Fibroblast of gingiva (primary cell): ENCODE measurements around the gene CNN3.

ENCODE experiments used
- DNase-seq: peaks from one replicate; pipeline ENCODE4 v3.0.0-alpha.2; 2011; ENCODE audit warnings: low read depth

Gene CNN3

GRCh38 chr1:94926915-94927404, at the start of gene CNN3:
Gene CNN3, minus strand, starts transcription at chr1:94927110. Its CDS starts 216 bp downstream, at chr1:94926894.
- DNase-seq: peak; percentile 96

- peak; percentile 17 for DNase-seq
Measured at GRCh38 chr1:94974824-94975223, 47.9 kb upstream of the CNN3 start.

- DNase-seq: peak; percentile 62
Measured at GRCh38 chr1:94974241-94974640, 47.3 kb upstream of the CNN3 start.

DNA sequence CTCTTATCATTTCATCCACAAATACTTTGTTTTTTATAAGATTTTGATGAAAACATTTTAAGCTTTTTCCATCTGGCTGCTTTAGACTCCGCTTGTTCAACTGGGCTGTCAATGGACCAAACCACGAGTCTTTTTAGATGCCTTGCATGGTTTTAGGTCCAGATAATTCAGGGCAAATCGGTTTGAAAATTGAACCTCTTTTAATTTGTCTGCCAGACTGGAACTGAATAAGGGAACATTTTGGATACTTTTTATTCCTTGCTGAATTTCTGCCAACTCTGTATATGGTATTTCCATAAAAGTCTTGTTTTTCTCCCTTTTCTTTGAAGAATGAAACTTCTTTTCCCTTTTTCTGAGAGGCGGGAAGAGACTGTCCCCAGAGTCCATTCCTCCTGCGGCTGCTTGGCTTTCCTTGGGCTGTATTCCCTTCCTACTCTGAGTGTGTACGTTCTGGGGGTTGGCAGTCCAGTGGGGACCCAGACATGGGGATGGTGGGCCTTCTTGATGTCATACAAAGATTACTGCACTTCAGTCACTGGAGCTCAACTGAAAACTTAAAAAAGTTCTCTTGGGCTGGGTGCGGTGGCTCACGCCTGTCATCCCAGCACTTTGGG, 46.5 kb upstream of the CNN3 start:
- no peak for DNase-seq

DNA sequence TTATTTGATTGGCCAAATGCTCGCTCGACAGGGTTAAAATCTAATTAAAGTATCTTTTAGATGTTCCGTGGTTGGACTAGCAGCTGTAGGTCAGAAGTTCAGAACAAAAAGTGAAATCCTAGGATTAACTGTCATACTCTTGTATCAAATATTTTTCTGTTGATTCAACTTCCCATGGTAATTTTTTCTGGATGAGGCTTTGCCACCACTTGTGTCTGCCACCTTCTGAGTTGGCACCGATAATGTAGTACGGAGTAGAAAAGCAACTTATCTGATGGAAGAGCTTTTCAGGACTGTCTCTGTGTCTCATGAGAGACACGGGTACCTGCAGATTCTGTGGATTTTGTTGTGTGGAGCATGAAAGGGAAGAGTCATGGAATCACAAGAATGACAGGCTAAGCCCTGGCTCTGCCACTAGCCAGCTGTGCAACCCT, 44.6 kb upstream of the CNN3 start:
- DNase-seq: peak; percentile 42

GRCh38 chr1:94970783-94971182, 43.9 kb upstream of the CNN3 start:
- no peak for DNase-seq

- DNase-seq: no peak
Measured at GRCh38 chr1:94969137-94969536, 42.2 kb upstream of the CNN3 start.

DNA sequence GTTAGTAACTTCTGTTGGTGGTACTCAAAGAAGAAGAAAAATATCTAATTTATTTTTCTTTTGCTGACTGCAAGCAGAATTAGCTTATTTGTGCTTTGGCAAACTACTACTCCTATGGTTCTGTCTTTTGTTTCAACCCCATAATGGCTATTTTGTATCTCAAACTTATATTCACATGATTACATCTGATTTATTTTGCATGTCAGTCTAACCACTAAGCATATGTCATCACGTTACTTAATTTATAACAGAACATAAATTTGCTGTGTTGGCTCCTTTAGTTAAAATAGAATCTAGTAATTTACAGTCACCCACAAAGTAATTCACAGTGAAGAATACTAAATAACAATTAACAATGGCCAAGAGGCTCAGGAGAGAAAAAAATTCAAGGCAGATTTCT, 39.1 kb upstream of the CNN3 start:
- DNase-seq: no peak

DNA sequence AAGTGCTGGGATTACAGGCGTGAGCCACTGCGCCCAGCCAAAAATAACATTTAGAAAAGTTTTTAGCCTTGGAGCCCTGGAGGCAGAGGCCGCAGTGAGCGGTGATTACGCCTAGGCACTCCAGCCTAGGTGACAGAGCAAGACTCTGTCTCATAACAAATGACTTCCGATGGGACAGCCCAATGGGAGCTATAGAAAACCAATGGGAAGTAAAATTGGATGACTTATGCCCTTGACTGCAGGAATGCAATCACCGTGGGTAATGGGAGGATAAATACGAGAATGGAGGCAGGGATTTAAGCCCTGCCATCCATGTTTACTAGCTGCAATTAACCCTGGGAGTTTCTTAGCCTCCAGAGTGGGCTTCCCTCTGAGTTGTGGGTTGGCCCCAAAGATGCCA, 37.0 kb upstream of the CNN3 start:
- no peak for DNase-seq

- DNase-seq: peak; percentile 8
Measured at GRCh38 chr1:94962409-94963265, 35.7 kb upstream of the CNN3 start.

DNA sequence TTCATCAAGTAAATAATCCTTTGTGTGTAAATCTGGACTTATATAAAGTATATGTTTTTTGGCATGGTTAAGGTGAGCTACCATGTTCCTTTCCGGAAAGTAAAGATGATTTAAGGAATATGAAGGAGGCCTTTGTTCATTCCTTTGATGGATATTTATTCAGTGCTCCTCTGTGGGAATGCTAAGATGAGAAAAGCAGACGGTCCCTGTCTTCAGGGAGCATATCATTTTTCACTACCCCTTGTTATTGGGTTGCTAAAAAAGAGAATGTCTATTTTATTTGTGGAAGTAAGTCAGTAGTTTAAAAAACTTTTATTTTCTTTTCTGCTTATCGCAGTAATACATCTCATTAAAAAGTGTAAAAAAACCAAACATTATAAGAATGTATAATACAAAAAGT, 35.1 kb upstream of the CNN3 start:
- no peak for DNase-seq

- no peak for DNase-seq
Measured at GRCh38 chr1:94961582-94961981, 34.7 kb upstream of the CNN3 start.

GRCh38 chr1:94958081-94958480, 31.2 kb upstream of the CNN3 start:
- DNase-seq: no peak

GRCh38 chr1:94955767-94956632, 29.1 kb upstream of the CNN3 start:
- no peak for DNase-seq

- no peak for DNase-seq
Measured at GRCh38 chr1:94954263-94955220, 27.6 kb upstream of the CNN3 start.

- no peak for DNase-seq
Measured at GRCh38 chr1:94953746-94954145, 26.8 kb upstream of the CNN3 start.

GRCh38 chr1:94953107-94953506, 26.2 kb upstream of the CNN3 start:
- DNase-seq: no peak

DNA sequence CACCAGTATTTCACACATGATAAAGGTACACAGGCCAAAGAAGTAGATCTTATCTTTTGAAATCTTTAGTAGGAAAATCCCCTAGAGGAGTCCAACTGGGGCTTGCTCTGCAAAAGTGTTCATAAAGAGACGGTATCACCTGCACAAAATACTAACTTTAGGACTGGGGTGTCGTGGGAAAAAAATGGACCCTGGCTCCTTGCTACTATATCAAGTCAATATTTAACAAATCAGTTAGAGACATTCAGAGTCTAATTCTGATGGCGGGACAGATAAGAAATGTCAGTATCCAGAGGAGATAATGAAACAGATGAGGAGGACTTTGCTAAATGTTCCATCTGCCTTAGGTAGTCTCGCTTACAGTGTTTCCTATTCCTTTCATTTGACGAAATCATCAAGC, 25.6 kb upstream of the CNN3 start:
- no peak for DNase-seq

DNA sequence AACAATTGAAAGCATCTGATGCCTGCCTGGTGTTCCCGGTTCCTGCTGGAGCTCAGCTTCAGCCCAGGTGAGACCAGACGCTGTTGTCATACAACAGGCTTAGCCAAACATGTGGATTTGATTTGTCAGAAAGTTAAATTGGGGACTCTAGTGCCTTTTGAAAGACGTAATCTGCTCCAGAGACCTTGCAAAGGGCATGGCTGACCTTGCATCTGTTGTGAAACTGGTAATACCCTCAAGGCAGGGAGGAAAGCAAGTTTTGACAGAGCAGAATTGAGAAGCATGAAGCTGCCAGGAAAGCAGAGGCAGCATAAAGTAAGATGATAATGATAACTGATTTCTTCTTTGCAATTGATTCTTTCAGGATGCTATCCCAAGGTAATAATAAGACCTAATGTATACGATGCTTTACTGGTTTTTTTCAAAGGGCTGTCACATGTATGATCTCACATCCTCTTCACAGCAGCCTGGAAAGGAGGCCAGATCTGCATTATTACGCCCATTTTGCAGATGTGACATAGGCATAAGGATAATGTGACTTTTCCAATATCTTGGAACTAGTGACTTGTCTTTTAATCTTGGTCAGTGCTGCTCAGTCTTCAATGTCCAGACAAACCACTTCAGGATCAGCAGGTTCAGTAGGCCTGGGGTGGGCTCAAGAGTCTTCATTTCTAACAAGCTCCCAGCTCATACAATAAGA, 24.7 kb upstream of the CNN3 start:
- DNase-seq: peak; percentile 64

- no peak for DNase-seq
Measured at GRCh38 chr1:94951046-94951445, 24.1 kb upstream of the CNN3 start.
